H1 (cell line): Measurements from ENCODE around the gene GSTT2. TPM values are rescaled to one million over a fixed set of nuclear protein-coding genes. Genes with fewer than 3 reads are reported as not detected.

Experiments
- CTCF ChIA-PET: fragments of 300-600 bp; sonication (Branson Sonifier 250); formaldehyde crosslinking; loops from one replicate; lab custom pipeline; 2021; ENCODE audit not compliant: partially characterized antibody; lab: Charles Lee
- POLR2A ChIA-PET: fragments of 300-600 bp; sonication (Branson Sonifier 250); formaldehyde crosslinking; loops from one replicate; lab custom pipeline; 2021; ENCODE audit warnings: inconsistent platforms; ENCODE audit not compliant: partially characterized antibody; lab: Charles Lee
- DNase-seq, 2 experiments: peaks; one replicate each; pipeline versions ENCODE4 v3.0.0 to v3.0.0-alpha.2; 2010 to 2022; ENCODE audit warnings: low spot score in 2 of 2, low read depth in 1 of 2, mixed read lengths in 1 of 2
- FAIRE-seq: peaks from 2 replicates; lab custom pipeline; 2011; peaks lifted over from hg19 to GRCh38; lab: Jason Lieb, UNC
- H2AFZ ChIP-seq: 2 replicates; pipeline ENCODE4 v1.8.1; 2012; ENCODE audit warnings: low read length, inconsistent platforms
- H2AK5ac ChIP-seq: 2 replicates; pipeline ENCODE4 v1.6.1; 2013; ENCODE audit warnings: low read depth, low read length
- H2BK120ac ChIP-seq: replicated peaks from 2 replicates; pipeline ENCODE3; 2013; ENCODE audit warnings: low read depth, low read length, inconsistent platforms
- H2BK12ac ChIP-seq: 2 replicates; pipeline ENCODE4 v1.6.1; 2013; ENCODE audit warnings: low read depth, low read length
- H2BK15ac ChIP-seq: 2 replicates; pipeline ENCODE4 v1.6.1; 2013; ENCODE audit warnings: low read length
- H2BK20ac ChIP-seq: 2 replicates; pipeline ENCODE4 v1.6.1; 2013; ENCODE audit warnings: low read length
- H2BK5ac ChIP-seq: 2 replicates; pipeline ENCODE4 v1.6.1; 2013; ENCODE audit warnings: low read depth, low read length
- H3K14ac ChIP-seq: 2 replicates; pipeline ENCODE4 v1.6.1; 2013; ENCODE audit warnings: inconsistent platforms; ENCODE audit not compliant: insufficient read length
- H3K18ac ChIP-seq: 2 replicates; pipeline ENCODE4 v1.6.1; 2013; ENCODE audit warnings: low read length; ENCODE audit errors: extremely low read depth
- H3K23ac ChIP-seq: 2 replicates; pipeline ENCODE4 v1.6.1; 2013; ENCODE audit warnings: inconsistent platforms; ENCODE audit not compliant: insufficient read length
- H3K23me2 ChIP-seq: 2 replicates; pipeline ENCODE4 v1.6.1; 2013; ENCODE audit warnings: low read depth, low read length
- H3K27ac ChIP-seq: 2 replicates; pipeline ENCODE4 v1.6.1; 2011; ENCODE audit warnings: low read depth, low read length, inconsistent platforms
- H3K27me3 ChIP-seq, 4 experiments: replicated peaks in 1 of 4; 1 replicate in 1 of 4; 2 replicates in 3 of 4; pipeline versions ENCODE4 v1.6.1 to v1.8.1; 2011 to 2013; ENCODE audit warnings: low read length in 3 of 4, mild to moderate bottlenecking in 3 of 4, inconsistent platforms in 2 of 4, mixed read lengths in 2 of 4, moderate library complexity in 1 of 4; ENCODE audit not compliant: control insufficient read depth in 3 of 4, insufficient read depth in 3 of 4; ENCODE audit errors: extremely low read depth in 1 of 4
- H3K36me3 ChIP-seq, 4 experiments: 2 replicates each; pipeline versions ENCODE4 v1.6.1 to v1.8.1; 2011 to 2013; ENCODE audit warnings: mild to moderate bottlenecking in 4 of 4, low read length in 3 of 4, moderate library complexity in 2 of 4, control low read depth in 1 of 4, inconsistent platforms in 1 of 4; ENCODE audit not compliant: insufficient read depth in 4 of 4, control insufficient read depth in 2 of 4
- H3K4ac ChIP-seq: replicated peaks from 2 replicates; pipeline ENCODE3; 2013; ENCODE audit warnings: low read length, low read depth, mixed read lengths, inconsistent platforms; ENCODE audit not compliant: insufficient read length
- H3K4me1 ChIP-seq, 4 experiments: replicated peaks in 1 of 4; 1 replicate in 1 of 4; 2 replicates in 3 of 4; pipeline versions ENCODE4 v1.6.1 to v1.8.1; 2011 to 2013; ENCODE audit warnings: low read length in 3 of 4, inconsistent platforms in 2 of 4, mixed read lengths in 1 of 4; ENCODE audit not compliant: insufficient read depth in 4 of 4, control insufficient read depth in 3 of 4
- H3K4me2 ChIP-seq, 2 experiments: 2 replicates each; pipeline versions ENCODE4 v1.6.1 to v1.8.1; 2011 to 2013; ENCODE audit warnings: low read depth in 2 of 2, low read length in 2 of 2, control low read depth in 1 of 2, inconsistent platforms in 1 of 2, mild to moderate bottlenecking in 1 of 2; ENCODE audit not compliant: insufficient read depth in 1 of 2
- H3K4me3 ChIP-seq, 4 experiments: fragments of 200-600, 300-600 bp in 1 of 4; sonication (generic), shearing (Covaris generic), sonication (Bioruptor Twin) in 1 of 4; 2 replicates each; pipeline versions ENCODE4 v1.5.1 to v1.8.1; 2011 to 2016; ENCODE audit warnings: low read length in 4 of 4, low read depth in 3 of 4, control low read depth in 2 of 4, inconsistent platforms in 2 of 4, mild to moderate bottlenecking in 2 of 4, mixed read lengths in 1 of 4, moderate library complexity in 1 of 4; ENCODE audit not compliant: insufficient read depth in 2 of 4; ENCODE audit errors: extremely low read depth in 1 of 4
- H3K56ac ChIP-seq: replicated peaks from 2 replicates; pipeline ENCODE3; 2013; ENCODE audit warnings: low read depth, mild to moderate bottlenecking, mixed read lengths, low read length, inconsistent platforms; ENCODE audit not compliant: insufficient read length
- H3K79me1 ChIP-seq: 2 replicates; pipeline ENCODE4 v1.6.1; 2013; ENCODE audit warnings: low read depth, low read length, control low read depth
- H3K79me2 ChIP-seq, 2 experiments: 2 replicates each; pipeline versions ENCODE4 v1.6.1 to v1.8.1; 2012 to 2013; ENCODE audit warnings: low read length in 2 of 2, mild to moderate bottlenecking in 2 of 2, inconsistent platforms in 1 of 2; ENCODE audit not compliant: insufficient read depth in 2 of 2, control insufficient read depth in 1 of 2
- H3K9ac ChIP-seq, 4 experiments: replicated peaks in 1 of 4; 1 replicate in 1 of 4; 2 replicates in 3 of 4; pipeline versions ENCODE4 v1.6.1 to v1.8.1; 2011 to 2013; ENCODE audit warnings: low read depth in 3 of 4, low read length in 3 of 4, control low read depth in 2 of 4, mild to moderate bottlenecking in 2 of 4, moderate library complexity in 2 of 4, inconsistent platforms in 1 of 4; ENCODE audit errors: extremely low read depth in 1 of 4
- H3K9me3 ChIP-seq, 2 experiments: 2 replicates each; pipeline versions ENCODE4 v1.6.1 to v1.8.1; 2012 to 2013; ENCODE audit warnings: mild to moderate bottlenecking in 2 of 2, moderate library complexity in 2 of 2, control low read depth in 1 of 2, inconsistent platforms in 1 of 2, low read depth in 1 of 2, low read length in 1 of 2, mixed read lengths in 1 of 2; ENCODE audit not compliant: insufficient read depth in 2 of 2
- H4K20me1 ChIP-seq, 2 experiments: replicated peaks in 1 of 2; 2 replicates each; pipeline versions ENCODE3 to v1.8.1; 2011 to 2013; ENCODE audit warnings: inconsistent platforms in 2 of 2, low read length in 2 of 2, mild to moderate bottlenecking in 1 of 2; ENCODE audit not compliant: insufficient read depth in 2 of 2, control insufficient read depth in 1 of 2
- H4K5ac ChIP-seq: 2 replicates; pipeline ENCODE4 v1.6.1; 2013; ENCODE audit warnings: low read length, low read depth, mixed read lengths, inconsistent platforms; ENCODE audit not compliant: insufficient read length
- H4K8ac ChIP-seq: 2 replicates; pipeline ENCODE4 v1.8.0; 2013; ENCODE audit warnings: mild to moderate bottlenecking, moderate library complexity, low read length, inconsistent platforms; ENCODE audit not compliant: insufficient read depth; ENCODE audit errors: extremely low read depth
- H4K91ac ChIP-seq: replicated peaks from 2 replicates; pipeline ENCODE3; 2013; ENCODE audit warnings: low read length, mixed read lengths, inconsistent platforms; ENCODE audit not compliant: insufficient read length
- ASH2L ChIP-seq: fragments of 200-600, 300-600 bp; sonication (generic); IDR thresholded peaks from one replicate; pipeline ENCODE4 v1.7.1; 2017; ENCODE audit warnings: low read length
- BCL11A ChIP-seq, 2 experiments: IDR thresholded peaks; one replicate each; pipeline ENCODE4 v1.6.1; 2011; ENCODE audit warnings: low read depth in 2 of 2, low read length in 2 of 2, mild to moderate bottlenecking in 2 of 2
- CEBPB ChIP-seq: IDR thresholded peaks from 2 replicates; pipeline ENCODE4 v1.6.1; 2012; ENCODE audit warnings: low read depth, low read length
- KDM5A ChIP-seq: fragments of 200-600 bp; IDR thresholded peaks from 2 replicates; pipeline ENCODE4 v1.7.1; 2012; ENCODE audit warnings: mild to moderate bottlenecking, low read length, inconsistent platforms, mixed read lengths
- MAFK ChIP-seq: IDR thresholded peaks from 2 replicates; pipeline ENCODE4 v1.6.1; 2012; ENCODE audit warnings: low read depth, mild to moderate bottlenecking, improper control_type of control experiment, low read length
- RBBP5 ChIP-seq: IDR thresholded peaks from 2 replicates; pipeline ENCODE4 v1.7.1; 2012; ENCODE audit warnings: low read depth, mild to moderate bottlenecking, inconsistent platforms, low read length, moderate library complexity, borderline replicate concordance
- RNF2 ChIP-seq: fragments of 200-900, 300-1000 bp; sonication (generic); IDR thresholded peaks from 2 replicates; pipeline ENCODE4 v1.7.1; 2016; ENCODE audit warnings: borderline replicate concordance, low read depth, mild to moderate bottlenecking, antibody characterized with exemption, low read length; ENCODE audit not compliant: poor library complexity, severe bottlenecking; ENCODE audit errors: missing control alignments
- SIN3A ChIP-seq, 2 experiments: IDR thresholded peaks in 1 of 2; conservative IDR thresholded peaks in 1 of 2; 2 replicates each; pipeline ENCODE4 v1.6.1; 2011 to 2012; ENCODE audit warnings: low read length in 2 of 2, improper control_type of control experiment in 1 of 2, low read depth in 1 of 2, mild to moderate bottlenecking in 1 of 2
- TAF7 ChIP-seq: optimal IDR thresholded peaks from 2 replicates; pipeline ENCODE3; 2011; ENCODE audit warnings: low read depth, mild to moderate bottlenecking, inconsistent platforms, low read length, moderate library complexity, borderline replicate concordance
- TCF12 ChIP-seq: IDR thresholded peaks from 2 replicates; pipeline ENCODE4 v1.6.1; 2011; ENCODE audit warnings: low read depth, mild to moderate bottlenecking, low read length
- TEAD4 ChIP-seq: IDR thresholded peaks from 2 replicates; pipeline ENCODE4 v1.6.1; 2012; ENCODE audit warnings: low read depth, low read length, inconsistent platforms, mixed read lengths
- YY1 ChIP-seq: IDR thresholded peaks from 2 replicates; pipeline ENCODE4 v1.6.1; 2011; ENCODE audit warnings: low read depth, mild to moderate bottlenecking, low read length
- ZNF274 ChIP-seq: IDR thresholded peaks from 2 replicates; pipeline ENCODE4 v1.7.0; 2012; ENCODE audit warnings: low read length, borderline replicate concordance; ENCODE audit errors: extremely low read depth
- WGBS, 2 experiments: shearing (Covaris generic) in 1 of 2; methylation state at CpG; one replicate each; pipeline versions ENCODE4 v1.1.6 to v1.1.7; 2013 to 2015; ENCODE audit warnings: low lambda C conversion rate in 2 of 2, mixed read lengths in 2 of 2, inconsistent platforms in 1 of 2, low coverage in 1 of 2, missing lambda C conversion rate in 1 of 2; ENCODE audit not compliant: insufficient replicate concordance in 2 of 2, insufficient coverage in 1 of 2, insufficient read length in 1 of 2; ENCODE audit errors: extremely low coverage in 1 of 2, missing lambda C conversion rate in 1 of 2; 5-methylcytosine and 5-hydroxymethylcytosine counted together
- polyA plus RNA-seq, 7 experiments: library from polyadenylated mRNA; depleted of rRNA in 3 of 7; stranded (reverse) in 5 of 7; unstranded in 2 of 7; fragments of >200 nt in 5 of 7; fragments of 200-250 nt in 2 of 7; gene quantifications; 1 replicate in 5 of 7; 2 replicates in 1 of 7; 4 replicates in 1 of 7; pipeline versions ENCODE4 v1.2.1 to v1.2.3, GENCODE V29; 2011 to 2013; ENCODE audit warnings: missing spikeins in 2 of 7, mixed read lengths in 2 of 7
- total RNA-seq: library from RNA; stranded (reverse); fragmentation: NEBNext Ultra II Directional; extraction: Animal tissue kit (Norgen Biotek cat#: 25700); gene quantifications from 2 replicates; pipeline ENCODE4 v1.2.1, GENCODE V29; 2021

GSTT2 gene
- total and polyA plus RNA-seq, 2 of the 8 experiments (the other 6 are each of a cell fraction or from before 2014, with no cell fraction given): 1.1 to 1.5 TPM

DNA sequence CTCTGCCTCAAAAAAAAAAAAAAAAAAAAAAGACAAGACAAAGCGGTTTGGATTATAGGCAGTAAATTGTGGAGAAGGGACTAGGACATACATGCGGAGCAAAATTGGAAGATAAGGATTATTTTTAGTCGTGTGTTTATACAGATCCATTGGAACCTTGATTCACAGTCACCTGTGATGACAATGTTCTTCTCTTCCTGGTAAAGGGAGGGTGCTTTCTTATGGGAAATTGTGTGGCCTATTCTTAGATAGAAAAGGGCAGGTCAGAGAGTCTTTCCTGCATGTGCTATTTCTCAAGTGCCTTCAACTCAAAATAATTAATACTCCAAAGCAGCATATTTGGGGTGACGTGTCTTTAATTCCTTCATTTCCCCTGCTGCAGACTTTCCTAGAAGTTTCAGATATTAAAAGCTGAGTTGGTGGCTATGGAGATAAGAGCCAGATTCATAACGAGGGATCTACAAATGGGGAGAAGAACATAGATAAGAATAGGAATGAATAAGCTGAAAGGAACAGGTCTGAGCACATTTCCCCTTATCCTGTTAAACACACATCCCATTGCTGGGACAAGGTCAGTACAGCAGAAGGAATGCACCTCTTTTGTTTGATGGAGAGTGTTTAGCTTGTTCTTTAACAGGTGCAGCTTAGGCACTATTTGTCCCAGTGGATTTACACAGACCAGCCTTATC is 41.5 kb upstream of the GSTT2 start:
- POLR2A ChIA-PET: no interaction called here
- no peak overlapping the region for H2BK15ac ChIP-seq
- H4K5ac ChIP-seq: no peak overlapping the region
- no peak overlapping the region for H3K4me3 ChIP-seq
- no peaks in the 10 kb centered on the region for H3K27me3 ChIP-seq
- no peak overlapping the region for H2AFZ ChIP-seq
- no peak overlapping the region for H3K14ac ChIP-seq
- TF ChIP-seq YY1 (no peak), ASH2L (no peak), MAFK (no peak), ZNF274 (no peak), KDM5A (no peak), CEBPB (no peak), SIN3A (conservative IDR thresholded peaks at IDR 0.05 in 1 of 2, IDR thresholded peaks at IDR 0.05 in 1 of 2; ENCODE audit: low read depth in 1 of 2, low read length in 2 of 2) (no peak), TAF7 (no peak), TEAD4 (no peak), RBBP5 (no peak), RNF2 (no peak), BCL11A (IDR thresholded peaks at IDR 0.05; ENCODE audit: low read depth in 2 of 2, low read length in 2 of 2) (no peak), TCF12 (no peak)
- H2BK120ac ChIP-seq: no peak overlapping the region
- H4K8ac ChIP-seq: no peak overlapping the region
- H3K4me1 ChIP-seq: no peaks in the 10 kb centered on the region
- H3K79me1 ChIP-seq: no peaks in the 10 kb centered on the region
- H3K36me3 ChIP-seq: no peaks in the 10 kb centered on the region
- H3K23me2 ChIP-seq: no peaks in the 10 kb centered on the region
- H2BK12ac ChIP-seq: no peak overlapping the region
- H2BK5ac ChIP-seq: no peak overlapping the region
- FAIRE-seq (no peak), DNase-seq (no peak)
- no peaks in the 10 kb centered on the region for H3K79me2 ChIP-seq
- H4K20me1 ChIP-seq: no peaks in the 10 kb centered on the region
- no peak overlapping the region for H3K4ac ChIP-seq
- 92 to 100% methylated on average over 1 to 5 of the region's 5 CpGs for WGBS, 2 experiments
- no peak overlapping the region for H4K91ac ChIP-seq
- H2AK5ac ChIP-seq: no peak overlapping the region
- H3K23ac ChIP-seq: no peak overlapping the region
- no peaks in the 10 kb centered on the region for H3K9me3 ChIP-seq
- no peak overlapping the region for H3K56ac ChIP-seq
- CTCF ChIA-PET: interaction anchor here (1.1 to 1.3 kb wide), 2 partner anchors 9 to 50 kb away, joined by 5 read pairs; no protein-coding TSS in a partner anchor
- no peak overlapping the region for H3K4me2 ChIP-seq
- no peak overlapping the region for H3K27ac ChIP-seq
- H3K9ac ChIP-seq: no peak overlapping the region
- H2BK20ac ChIP-seq: no peak overlapping the region
- no peak overlapping the region for H3K18ac ChIP-seq
